T-helper 2 cell treated with Interferon-gamma antibody and Interleukin-4, amounts not matched to agents 5 μg/mL and 100 μg/mL, for 36 hours (primary cell): Measurements from ENCODE around the gene AMOTL2.

ENCODE experiments used
- DNase-seq: peaks from one replicate; pipeline ENCODE4 v3.0.0; 2021; ENCODE audit warnings: low spot score
- H3K27ac Mint-ChIP-seq: one replicate; pipeline ENCODE4 v1.8.0; 2021; ENCODE audit warnings: mild to moderate bottlenecking, mixed read lengths
- H3K27me3 Mint-ChIP-seq: one replicate; pipeline ENCODE4 v1.8.0; 2021; ENCODE audit warnings: low read depth, mixed read lengths
- H3K36me3 Mint-ChIP-seq: one replicate; pipeline ENCODE4 v1.8.0; 2021; ENCODE audit warnings: low read depth, mixed read lengths
- H3K4me1 Mint-ChIP-seq: one replicate; pipeline ENCODE4 v1.8.0; 2021; ENCODE audit warnings: low read depth, mixed read lengths
- H3K4me3 Mint-ChIP-seq: one replicate; pipeline ENCODE4 v1.8.0; 2022; ENCODE audit warnings: mild to moderate bottlenecking, moderate library complexity, mixed read lengths
- H3K9me3 Mint-ChIP-seq: one replicate; pipeline ENCODE4 v1.8.0; 2021; ENCODE audit warnings: mixed read lengths

AMOTL2 gene

GRCh38 chr3:134345202-134345601 is 29.0 kb downstream of the AMOTL2 start:
- no peak for DNase-seq
- peaks cover 6% of the 10 kb centered on the region for H3K27me3 Mint-ChIP-seq
- H3K9me3 Mint-ChIP-seq = no peaks in the 10 kb centered on the region
- no peak overlapping the region for H3K4me3 Mint-ChIP-seq
- H3K36me3 Mint-ChIP-seq = no peaks in the 10 kb centered on the region
- H3K27ac Mint-ChIP-seq = no peak overlapping the region
- H3K4me1 Mint-ChIP-seq = no peaks in the 10 kb centered on the region

- no peak for DNase-seq
- Mint-ChIP-seq H3K36me3 (no peaks in the 10 kb centered on the region), H3K9me3 (no peaks in the 10 kb centered on the region), H3K4me3 (no peak overlapping the region), H3K4me1 (no peaks in the 10 kb centered on the region), H3K27ac (no peak overlapping the region), H3K27me3 (peaks cover 5% of the 10 kb centered on the region)
These were observed 29.7 kb downstream of the AMOTL2 start for GRCh38 chr3:134344560-134344959.

- Mint-ChIP-seq H3K36me3 (no peaks in the 10 kb centered on the region), H3K4me3 (no peak overlapping the region), H3K4me1 (no peaks in the 10 kb centered on the region), H3K9me3 (no peaks in the 10 kb centered on the region), H3K27me3 (peaks cover 6% of the 10 kb centered on the region), H3K27ac (no peak overlapping the region)
- no peak for DNase-seq
These were observed 32.0 kb downstream of the AMOTL2 start for GRCh38 chr3:134342259-134342658.

- H3K27ac Mint-ChIP-seq = no peak overlapping the region
- no peaks in the 10 kb centered on the region for H3K9me3 Mint-ChIP-seq
- H3K36me3 Mint-ChIP-seq = no peaks in the 10 kb centered on the region
- no peak overlapping the region for H3K4me3 Mint-ChIP-seq
- peaks cover 6% of the 10 kb centered on the region for H3K27me3 Mint-ChIP-seq
- DNase-seq = no peak
- no peaks in the 10 kb centered on the region for H3K4me1 Mint-ChIP-seq
These were observed 32.9 kb downstream of the AMOTL2 start for GRCh38 chr3:134341389-134341788.

- Mint-ChIP-seq H3K27me3 (peaks cover 6% of the 10 kb centered on the region), H3K27ac (no peak overlapping the region), H3K4me3 (no peak overlapping the region), H3K4me1 (no peaks in the 10 kb centered on the region), H3K36me3 (no peaks in the 10 kb centered on the region), H3K9me3 (no peaks in the 10 kb centered on the region)
- no peak for DNase-seq
These were observed 33.3 kb downstream of the AMOTL2 start for GRCh38 chr3:134340982-134341365.

- Mint-ChIP-seq H3K27me3 (peaks cover 6% of the 10 kb centered on the region), H3K4me1 (no peaks in the 10 kb centered on the region), H3K27ac (no peak overlapping the region), H3K9me3 (no peaks in the 10 kb centered on the region), H3K36me3 (no peaks in the 10 kb centered on the region), H3K4me3 (no peak overlapping the region)
- DNase-seq = no peak
These were observed 33.8 kb downstream of the AMOTL2 start for GRCh38 chr3:134340362-134340981.

GRCh38 chr3:134339913-134340312 is 34.3 kb downstream of the AMOTL2 start:
- DNase-seq = no peak
- no peaks in the 10 kb centered on the region for H3K9me3 Mint-ChIP-seq
- no peaks in the 10 kb centered on the region for H3K4me1 Mint-ChIP-seq
- H3K4me3 Mint-ChIP-seq = no peak overlapping the region
- no peak overlapping the region for H3K27ac Mint-ChIP-seq
- H3K27me3 Mint-ChIP-seq = peaks cover 4% of the 10 kb centered on the region
- H3K36me3 Mint-ChIP-seq = no peaks in the 10 kb centered on the region

- no peaks in the 10 kb centered on the region for H3K4me1 Mint-ChIP-seq
- peaks cover 5% of the 10 kb centered on the region for H3K27me3 Mint-ChIP-seq
These were observed 34.9 kb downstream of the AMOTL2 start for GRCh38 chr3:134339331-134339730.

GRCh38 chr3:134338516-134339261 is 35.6 kb downstream of the AMOTL2 start:
- no peaks in the 10 kb centered on the region for H3K9me3 Mint-ChIP-seq

More at GRCh38 chr3:134339331-134339730, 34.9 kb downstream of the AMOTL2 start:
- no peaks in the 10 kb centered on the region for H3K9me3 Mint-ChIP-seq
- no peak overlapping the region for H3K27ac Mint-ChIP-seq
- no peaks in the 10 kb centered on the region for H3K36me3 Mint-ChIP-seq
- no peak for DNase-seq
- no peak overlapping the region for H3K4me3 Mint-ChIP-seq

GRCh38 chr3:134338201-134338512 is 36.1 kb downstream of the AMOTL2 start:
- H3K4me3 Mint-ChIP-seq = no peak overlapping the region
- no peak overlapping the region for H3K27ac Mint-ChIP-seq
- H3K27me3 Mint-ChIP-seq = peaks cover 5% of the 10 kb centered on the region
- DNase-seq = no peak
- no peaks in the 10 kb centered on the region for H3K4me1 Mint-ChIP-seq
- H3K36me3 Mint-ChIP-seq = no peaks in the 10 kb centered on the region
- H3K9me3 Mint-ChIP-seq = no peaks in the 10 kb centered on the region

More at GRCh38 chr3:134338516-134339261, 35.6 kb downstream of the AMOTL2 start:
- Mint-ChIP-seq H3K27ac (no peak overlapping the region), H3K4me3 (no peak overlapping the region), H3K27me3 (peaks cover 5% of the 10 kb centered on the region), H3K4me1 (no peaks in the 10 kb centered on the region), H3K36me3 (no peaks in the 10 kb centered on the region)
- no peak for DNase-seq

- H3K27me3 Mint-ChIP-seq = peaks cover 5% of the 10 kb centered on the region
These were observed 36.6 kb downstream of the AMOTL2 start for GRCh38 chr3:134337511-134338200.

GRCh38 chr3:134337071-134337482 is 37.2 kb downstream of the AMOTL2 start:
- Mint-ChIP-seq H3K4me1 (no peaks in the 10 kb centered on the region), H3K9me3 (no peaks in the 10 kb centered on the region), H3K27ac (no peak overlapping the region), H3K36me3 (no peaks in the 10 kb centered on the region), H3K4me3 (no peak overlapping the region), H3K27me3 (peaks cover 5% of the 10 kb centered on the region)
- DNase-seq = no peak

More at GRCh38 chr3:134337511-134338200, 36.6 kb downstream of the AMOTL2 start:
- Mint-ChIP-seq H3K36me3 (no peaks in the 10 kb centered on the region), H3K27ac (no peak overlapping the region), H3K9me3 (no peaks in the 10 kb centered on the region), H3K4me1 (no peaks in the 10 kb centered on the region), H3K4me3 (no peak overlapping the region)
- DNase-seq = no peak

GRCh38 chr3:134336587-134336986 is 37.7 kb downstream of the AMOTL2 start:
- Mint-ChIP-seq H3K27me3 (peaks cover 5% of the 10 kb centered on the region), H3K27ac (no peak overlapping the region), H3K36me3 (no peaks in the 10 kb centered on the region), H3K4me1 (no peaks in the 10 kb centered on the region), H3K9me3 (no peaks in the 10 kb centered on the region), H3K4me3 (no peak overlapping the region)
- no peak for DNase-seq

GRCh38 chr3:134334901-134335280 is 39.4 kb downstream of the AMOTL2 start:
- Mint-ChIP-seq H3K27me3 (peaks cover 5% of the 10 kb centered on the region), H3K4me3 (no peak overlapping the region), H3K9me3 (no peaks in the 10 kb centered on the region), H3K4me1 (no peaks in the 10 kb centered on the region), H3K36me3 (no peaks in the 10 kb centered on the region), H3K27ac (no peak overlapping the region)
- DNase-seq = no peak
